Stimulated activated CD4-positive, alpha-beta T cell treated with anti-CD3 and anti-CD28 coated beads, Interleukin-1b, Interleukin-23, amount 100 ng/mL, for 4 hours (primary cell): Measurements from ENCODE around the gene KIAA0825.

Experiments used
- DNase-seq, 2 donors: peaks; one replicate each; pipeline ENCODE4 v3.0.0-alpha.2; 2020; ENCODE audit warnings: low read depth in 2 of 2

Gene KIAA0825

DNA sequence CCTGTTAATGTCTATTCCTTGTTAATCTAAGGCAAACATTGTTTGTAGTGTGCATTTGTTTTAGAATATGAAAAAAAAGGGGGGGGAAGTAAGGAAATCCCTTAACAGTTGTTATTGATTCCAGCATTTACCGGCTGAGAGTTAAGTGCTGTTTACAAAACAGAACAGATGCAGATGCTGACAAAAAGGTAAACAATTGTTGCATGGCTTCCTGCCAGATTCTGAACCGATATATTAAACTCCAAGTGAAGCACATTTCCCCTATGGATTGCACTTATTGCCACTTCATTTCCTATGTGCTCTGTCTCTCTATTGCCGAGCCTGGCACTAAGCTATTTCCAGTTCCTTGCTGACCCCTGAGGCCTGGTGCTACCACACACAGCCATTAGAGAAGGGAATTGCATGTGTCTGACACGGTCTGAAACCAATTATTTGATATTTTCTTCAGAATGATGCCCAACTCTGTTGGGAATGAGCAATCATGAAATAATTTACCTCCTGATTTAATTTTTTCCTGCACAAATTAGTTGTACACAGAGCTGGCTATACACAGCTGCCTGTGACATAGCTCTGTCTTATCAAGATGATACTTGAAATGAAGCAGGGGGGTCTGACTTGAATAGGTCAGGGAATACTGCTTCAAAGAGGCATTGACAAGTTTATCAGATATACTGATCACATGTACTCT, 109.8 kb downstream of the KIAA0825 start:
- DNase-seq, result no peak

DNA sequence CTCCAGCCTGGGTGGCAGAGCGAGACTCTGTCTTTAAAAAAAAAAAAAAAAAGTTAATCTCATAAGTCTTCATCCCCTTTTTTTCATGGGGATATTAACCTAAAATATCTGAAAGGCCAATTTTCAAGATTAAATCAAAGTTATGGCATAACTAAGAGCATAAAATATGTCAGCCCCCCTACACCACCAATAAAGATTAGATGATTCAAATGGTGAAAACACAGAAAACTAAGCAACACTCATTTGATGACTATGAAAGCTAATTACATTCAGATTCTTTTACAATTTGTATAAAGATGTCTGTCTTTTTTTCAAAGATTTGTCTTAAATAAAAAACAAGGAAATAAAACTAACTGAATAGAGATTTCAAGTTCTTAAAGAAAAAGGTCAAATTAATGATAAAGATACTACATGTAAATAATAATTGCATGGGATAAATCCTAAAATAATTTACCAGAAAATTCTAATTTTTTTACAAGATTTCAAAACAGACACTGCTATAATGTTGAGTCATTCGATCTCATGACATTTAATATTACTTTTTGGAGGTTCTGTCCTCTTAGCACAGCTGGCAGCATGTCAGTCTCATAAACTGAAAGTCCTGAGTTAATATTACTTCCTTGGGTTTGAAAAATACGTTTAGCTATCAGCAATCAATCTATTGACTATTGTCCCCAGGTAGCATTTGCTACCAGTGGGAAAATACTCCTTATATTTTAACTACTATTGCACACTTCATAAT, 112.9 kb downstream of the KIAA0825 start:
- DNase-seq, result no peak

DNA sequence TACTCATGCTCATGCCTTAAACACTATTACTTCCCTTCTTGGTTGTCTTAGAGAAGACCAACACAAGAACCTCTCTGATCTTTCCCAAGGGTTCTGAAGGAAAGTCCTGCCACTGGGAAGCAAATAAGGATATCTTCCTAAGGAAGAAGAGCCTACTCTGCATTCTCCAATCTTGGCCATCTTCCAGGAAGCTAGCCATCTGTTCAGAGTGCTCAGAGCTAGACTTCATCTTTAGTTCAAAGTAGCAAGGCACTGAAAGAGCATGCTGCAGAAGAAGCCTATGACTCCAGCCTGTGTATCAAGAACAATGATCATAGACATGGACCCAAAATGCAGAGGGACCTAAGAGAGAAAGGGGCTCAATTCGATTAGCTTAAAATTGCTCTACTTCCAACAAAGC, 114.7 kb downstream of the KIAA0825 start:
- no peak for DNase-seq

DNA sequence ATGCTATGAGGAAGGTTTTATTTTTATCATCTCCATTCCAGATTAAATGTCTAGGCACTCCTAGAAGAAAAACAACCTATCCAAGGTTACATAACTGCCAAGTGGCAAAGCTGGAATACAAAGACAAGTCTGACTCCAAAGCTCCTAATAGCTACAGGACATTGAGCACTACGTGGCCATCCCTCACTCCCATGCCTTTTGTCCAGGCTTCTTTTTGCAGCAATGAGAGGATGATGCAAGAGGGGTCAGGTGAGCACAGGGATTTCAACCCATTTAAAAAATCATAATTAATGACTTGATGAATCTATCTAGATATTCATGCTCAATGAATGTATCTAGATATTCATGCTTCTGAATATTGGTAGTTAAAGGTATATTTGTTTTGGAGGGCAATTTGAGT, 117.0 kb downstream of the KIAA0825 start:
- DNase-seq, result no peak

DNA sequence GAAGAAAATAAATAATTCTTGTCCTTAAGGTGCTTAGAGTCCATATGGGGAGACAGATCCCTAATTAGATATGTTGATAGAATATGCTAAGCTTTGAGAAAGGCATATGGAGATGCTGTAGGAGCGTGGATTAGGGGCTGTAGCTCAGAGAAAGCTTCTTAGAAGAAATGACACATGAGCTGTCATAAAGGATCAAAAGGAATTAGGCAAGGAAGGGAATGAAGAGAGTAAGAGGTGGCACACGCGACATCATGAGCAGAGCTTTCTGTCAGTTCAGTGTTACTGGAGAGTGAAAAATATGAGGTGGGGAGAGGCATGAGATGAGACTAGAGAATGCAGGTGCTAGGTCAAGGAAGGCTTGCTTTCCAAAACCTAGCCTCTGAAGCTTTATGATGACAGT, 118.6 kb downstream of the KIAA0825 start:
- DNase-seq, result no peak

DNA sequence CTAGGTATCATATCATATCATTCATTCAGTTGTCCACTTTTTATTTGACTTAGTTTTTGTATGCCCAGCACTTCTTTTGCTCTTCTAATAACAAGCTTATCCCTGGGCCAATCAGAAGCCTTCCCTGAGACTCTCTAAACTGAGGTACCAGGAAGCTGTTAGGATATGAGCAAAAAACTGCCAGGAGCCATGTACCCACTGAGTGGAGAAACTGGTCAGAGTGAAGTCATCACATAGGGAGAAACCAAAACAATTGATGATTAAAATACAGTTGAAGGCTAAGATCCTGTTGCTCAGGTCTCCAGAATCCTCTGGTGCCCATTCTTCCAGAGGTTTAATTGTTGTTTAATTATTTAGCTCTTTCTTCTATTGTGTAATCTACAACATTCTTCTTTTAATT, 120.2 kb downstream of the KIAA0825 start:
- no peak for DNase-seq

DNA sequence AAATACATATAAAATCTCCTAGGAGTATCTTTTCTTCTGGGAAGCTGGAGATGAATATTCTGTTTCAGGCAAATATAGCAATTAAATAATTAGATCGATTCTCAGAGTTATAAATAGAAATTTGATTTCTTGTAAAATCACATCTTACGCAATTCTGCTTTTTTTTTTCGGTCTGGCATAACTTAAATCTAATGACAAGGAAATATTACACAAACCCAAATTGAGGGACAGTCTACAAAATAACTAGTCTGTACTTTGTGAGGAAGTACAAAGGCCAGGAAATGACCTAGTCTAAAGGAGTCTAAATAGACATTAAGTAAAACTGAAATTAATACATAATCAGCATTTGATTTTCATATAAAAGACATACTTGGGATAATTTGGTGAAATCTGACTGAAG, 133.3 kb downstream of the KIAA0825 start:
- no peak for DNase-seq

DNA sequence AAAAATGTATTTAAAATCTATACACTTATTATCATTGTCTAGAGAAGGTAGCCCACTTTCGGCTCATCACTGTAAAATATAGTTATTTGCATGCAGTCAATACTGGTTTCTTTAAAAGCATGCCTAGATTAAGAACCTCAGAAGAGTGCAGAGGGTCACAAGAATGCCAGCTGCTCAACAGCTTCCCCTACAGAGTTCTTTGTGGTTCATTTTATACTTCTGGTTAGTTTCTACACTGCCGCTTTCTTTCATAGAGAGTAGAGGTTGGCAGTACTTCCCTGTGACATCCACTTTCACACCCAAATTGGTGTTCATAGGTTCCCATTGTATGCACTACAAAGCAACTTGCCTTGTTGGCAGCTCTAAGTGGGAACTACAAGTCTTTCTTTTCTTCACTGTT, 137.3 kb downstream of the KIAA0825 start:
- DNase-seq, result no peak

DNA sequence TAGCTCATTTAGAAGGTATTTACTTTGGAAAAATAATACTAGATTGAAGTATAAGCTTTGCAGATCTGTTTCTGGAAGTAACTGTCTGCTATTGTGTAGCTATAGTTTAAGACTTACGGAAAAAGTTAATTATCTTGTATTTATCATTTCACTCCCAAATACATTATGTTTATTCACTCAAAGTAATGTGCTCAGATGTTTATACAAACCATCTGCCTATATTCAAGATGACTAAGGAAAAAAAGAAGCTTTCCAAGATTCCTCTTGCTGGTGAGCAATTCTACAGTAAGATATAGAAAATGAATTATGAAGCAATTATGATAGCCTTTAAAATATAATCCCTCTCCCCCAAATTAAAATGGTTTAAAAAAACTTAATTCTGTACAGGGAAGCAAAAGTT, 137.9 kb downstream of the KIAA0825 start:
- no peak for DNase-seq

DNA sequence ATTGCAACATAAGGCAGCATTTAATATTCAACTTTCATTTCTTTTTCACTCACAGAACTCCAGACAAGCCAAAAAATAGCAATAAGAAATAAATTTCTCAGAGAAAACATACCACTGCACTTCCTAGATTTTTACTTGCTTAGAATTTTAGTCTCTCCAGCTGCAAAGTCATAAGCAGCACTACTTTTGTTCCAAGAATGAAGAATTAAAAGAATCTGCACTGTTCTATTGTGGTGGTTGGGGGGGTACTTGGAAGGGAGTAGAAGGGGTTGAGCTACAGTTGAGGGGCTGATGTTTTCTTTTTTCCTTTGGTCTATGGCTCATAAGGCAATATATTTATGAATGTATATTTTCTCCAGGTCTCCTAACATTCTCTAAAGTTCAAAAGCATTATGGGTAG, 144.5 kb downstream of the KIAA0825 start:
- no peak for DNase-seq

DNA sequence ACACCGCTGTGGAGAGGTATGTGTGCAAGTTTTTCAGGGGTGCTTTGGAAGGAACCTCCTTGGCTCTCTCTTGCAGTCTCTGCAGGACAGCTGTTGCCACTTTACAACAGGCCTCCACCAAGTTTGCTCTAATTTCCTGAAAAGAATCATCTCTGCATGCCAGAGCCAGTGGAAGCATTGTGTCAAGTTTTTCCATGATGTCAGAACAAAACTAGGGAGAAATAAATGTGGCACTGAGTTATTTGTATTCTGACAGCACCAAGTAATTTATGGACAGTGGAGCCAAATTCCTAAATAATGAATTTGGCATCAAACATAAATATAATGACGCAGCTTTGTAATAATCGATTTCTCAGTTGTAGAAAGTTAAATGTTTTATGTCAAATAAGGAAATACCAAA, 146.9 kb downstream of the KIAA0825 start:
- DNase-seq, result no peak

DNA sequence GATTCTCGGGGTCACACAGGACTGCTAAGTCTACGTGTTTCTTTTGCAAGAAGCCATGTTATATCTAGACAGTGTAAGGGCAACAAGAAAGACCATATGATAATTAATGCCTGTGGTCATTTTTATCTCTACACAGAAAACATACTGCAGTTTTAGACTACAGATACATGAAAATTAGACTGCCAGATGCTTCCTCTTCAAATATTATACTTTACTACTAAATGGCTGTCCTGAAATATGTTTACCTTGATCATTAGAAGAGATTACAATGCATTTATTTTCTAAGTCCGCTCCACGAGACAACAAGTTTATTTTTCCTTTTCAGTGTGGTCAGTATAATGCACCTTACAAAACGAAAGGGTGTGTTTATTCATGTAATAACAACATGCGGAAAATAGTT, 147.6 kb downstream of the KIAA0825 start:
- no peak for DNase-seq

DNA sequence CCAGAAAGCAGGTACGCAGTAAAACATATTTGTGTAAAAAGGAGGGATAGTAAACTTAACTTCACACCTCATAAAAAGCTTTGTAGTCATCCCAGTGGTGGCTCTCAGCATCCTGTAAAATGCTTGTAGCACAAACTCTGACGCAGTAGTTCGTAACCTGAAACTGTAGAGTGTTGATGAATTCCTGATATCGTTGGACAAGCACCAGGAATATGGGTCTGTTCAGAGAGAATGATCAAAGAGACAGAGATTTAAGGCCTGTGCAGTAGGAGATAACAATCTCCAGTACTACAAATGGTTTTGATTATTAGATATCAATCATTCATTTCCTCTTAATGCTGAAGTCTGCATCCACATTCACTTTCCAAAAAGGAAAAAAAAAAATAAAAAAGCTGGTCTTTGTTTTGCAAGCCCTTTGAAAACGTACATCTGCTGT, 148.5 kb downstream of the KIAA0825 start:
- DNase-seq, result no peak

DNA sequence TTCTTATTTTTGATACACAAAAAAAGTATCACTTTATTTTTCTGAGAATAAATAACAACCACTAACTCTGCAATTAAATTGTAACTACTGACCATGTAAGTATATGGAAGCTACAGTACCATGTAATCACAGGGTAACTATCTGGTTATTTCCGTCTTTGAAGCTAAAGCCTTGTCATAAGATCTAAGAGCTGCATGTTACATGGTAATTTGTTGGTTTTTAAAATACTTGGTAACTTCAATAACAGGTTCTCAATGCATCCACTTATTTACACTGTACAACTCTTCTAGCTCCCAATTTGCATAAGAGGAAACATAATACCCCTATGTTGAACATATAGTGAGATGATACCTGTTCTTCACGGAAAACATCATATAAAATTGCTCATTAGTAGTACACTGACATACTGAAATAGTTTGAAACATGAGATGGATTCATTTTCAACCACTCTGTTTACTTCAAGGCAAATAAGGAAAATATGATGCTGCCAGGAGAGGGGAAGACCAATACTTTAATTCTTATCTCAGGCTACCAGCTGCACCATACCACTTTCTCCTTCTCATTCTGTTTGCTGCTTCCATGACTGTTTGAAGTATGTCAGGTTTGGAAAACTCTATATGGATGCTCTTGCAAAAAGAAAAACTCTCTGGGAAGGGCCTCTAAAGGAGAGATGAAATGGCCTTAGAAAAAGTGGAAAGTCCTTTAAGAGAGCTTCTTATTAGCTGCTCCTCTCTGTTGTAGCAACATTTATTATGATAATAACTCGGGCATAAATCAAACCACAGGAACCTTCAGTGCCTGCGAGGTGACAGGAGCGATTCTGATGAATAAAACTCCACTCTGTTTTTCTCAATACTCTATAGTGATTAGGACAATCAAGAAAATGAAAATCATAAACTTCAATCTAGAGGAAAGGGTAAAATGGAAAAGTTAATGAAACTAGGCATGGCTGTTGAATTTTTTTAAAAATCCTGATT, 150.2 kb downstream of the KIAA0825 start:
- no peak for DNase-seq

DNA sequence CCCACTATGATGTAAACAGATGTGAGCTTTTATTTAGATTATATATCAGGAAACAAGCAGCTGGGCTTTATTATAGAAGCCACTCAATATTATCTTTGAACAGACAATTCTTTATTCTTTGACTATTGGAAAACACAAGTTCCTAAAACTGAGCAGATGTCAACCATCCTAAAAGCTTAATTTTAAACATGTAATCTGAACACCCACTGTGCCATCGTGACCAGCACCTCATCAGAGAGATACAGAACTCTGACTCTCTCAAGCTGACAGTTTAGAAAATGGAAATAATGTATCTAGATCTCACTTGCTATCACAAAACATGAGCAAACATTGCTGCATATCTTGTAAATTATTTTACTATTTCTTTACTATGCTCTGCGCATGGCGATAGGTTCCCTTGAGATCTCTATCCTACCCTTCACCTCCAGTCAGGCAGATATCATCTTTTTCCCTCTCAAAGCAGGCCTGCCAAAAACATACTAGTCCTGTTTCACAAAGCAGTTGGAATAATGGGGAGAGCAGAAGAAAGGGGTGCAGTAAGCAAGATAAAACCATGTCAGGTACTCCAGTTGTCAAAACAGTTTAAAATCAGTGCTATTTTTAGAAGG, 151.0 kb downstream of the KIAA0825 start:
- DNase-seq, result no peak

DNA sequence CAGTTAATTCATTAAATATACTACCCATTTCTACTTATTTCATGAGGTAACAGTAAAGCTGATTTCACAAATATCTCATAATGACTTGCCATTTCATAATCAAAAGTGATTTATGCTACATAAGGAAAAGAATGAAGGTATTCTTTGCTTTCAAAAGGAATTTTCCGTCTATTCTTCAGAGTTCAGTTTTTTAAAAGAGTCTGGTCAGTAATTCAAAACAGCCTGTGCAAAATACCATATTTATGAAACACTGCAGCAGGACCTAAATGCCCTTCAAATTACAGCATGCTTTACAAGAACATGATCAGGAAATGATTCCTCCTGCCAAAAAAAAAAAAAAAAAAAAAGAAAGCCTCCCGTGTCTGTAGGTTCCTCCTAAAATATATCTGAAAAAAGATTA, 154.7 kb downstream of the KIAA0825 start:
- DNase-seq, result no peak

DNA sequence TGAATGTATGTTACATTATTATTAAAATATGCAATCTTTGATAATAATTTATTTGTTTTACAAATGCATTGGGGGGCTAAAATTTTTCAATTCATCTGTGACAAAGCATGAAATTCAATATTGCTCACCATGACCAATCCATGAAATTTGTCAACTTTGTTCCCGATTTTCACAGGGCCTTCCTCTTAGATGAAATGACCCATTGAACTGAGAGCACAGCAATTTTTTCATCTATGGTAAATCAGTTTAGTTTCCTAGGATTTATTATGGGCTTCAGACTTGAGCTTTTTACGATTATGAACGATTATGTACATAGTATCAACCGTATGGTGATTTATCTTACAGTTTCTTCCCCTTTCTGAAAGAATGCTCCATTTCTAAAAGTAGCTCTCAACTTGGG, 157.3 kb downstream of the KIAA0825 start:
- no peak for DNase-seq

DNA sequence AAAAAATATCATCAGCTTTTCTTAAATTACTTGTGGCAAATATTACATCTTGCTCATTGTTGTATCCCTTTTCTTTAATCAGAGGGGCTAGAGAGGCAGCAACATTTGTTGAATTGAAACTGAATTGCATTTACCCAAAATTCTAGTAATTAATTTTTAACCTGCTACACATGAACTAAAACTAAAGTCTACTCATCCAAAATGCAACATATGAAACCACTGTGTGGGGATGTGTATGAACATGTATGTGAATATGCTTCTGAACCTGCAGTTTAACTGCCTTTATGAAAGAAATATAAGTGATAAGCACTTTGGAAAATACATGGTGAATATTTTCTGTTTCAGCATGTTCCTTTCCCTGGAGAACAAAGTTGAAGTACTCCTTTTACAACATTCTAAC, 158.5 kb downstream of the KIAA0825 start:
- no peak for DNase-seq

DNA sequence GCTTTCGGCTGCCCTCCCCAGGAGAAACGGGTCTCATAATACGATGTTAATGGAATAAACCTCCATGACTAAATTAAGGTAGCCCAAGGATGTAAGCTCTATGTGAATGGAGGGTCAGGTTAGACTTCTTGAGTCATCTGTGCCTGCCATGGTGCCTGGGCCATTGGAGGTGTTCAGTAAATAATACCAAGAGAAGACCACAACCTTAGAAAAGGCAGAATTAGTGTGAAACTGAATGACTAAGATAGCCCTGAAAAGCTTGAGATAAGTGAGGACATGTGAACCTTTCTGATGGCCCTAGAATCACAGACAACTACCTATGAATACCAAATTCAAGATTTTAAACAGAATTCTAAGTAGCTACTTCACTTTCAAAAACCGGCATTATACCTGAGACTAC, 160.6 kb downstream of the KIAA0825 start:
- DNase-seq, result no peak

DNA sequence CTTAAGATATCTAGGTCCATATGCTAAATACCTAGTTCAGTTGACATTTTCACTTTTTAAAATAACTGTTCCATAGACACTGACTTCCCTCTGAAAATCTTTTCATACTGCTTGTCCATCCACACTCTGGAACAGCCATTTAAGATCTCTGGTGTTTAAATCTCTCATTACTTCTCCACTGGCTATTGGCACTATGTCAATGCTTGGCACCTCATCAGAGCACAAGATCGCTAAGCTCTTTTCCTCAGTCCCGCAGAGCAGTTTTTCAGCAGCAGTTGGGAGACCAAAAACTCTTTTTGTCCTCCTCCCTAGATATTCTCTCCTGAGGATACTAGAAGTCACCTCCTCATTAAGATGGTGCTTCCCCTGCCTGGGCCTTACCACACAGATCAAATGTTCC, 172.7 kb downstream of the KIAA0825 start:
- no peak for DNase-seq

DNA sequence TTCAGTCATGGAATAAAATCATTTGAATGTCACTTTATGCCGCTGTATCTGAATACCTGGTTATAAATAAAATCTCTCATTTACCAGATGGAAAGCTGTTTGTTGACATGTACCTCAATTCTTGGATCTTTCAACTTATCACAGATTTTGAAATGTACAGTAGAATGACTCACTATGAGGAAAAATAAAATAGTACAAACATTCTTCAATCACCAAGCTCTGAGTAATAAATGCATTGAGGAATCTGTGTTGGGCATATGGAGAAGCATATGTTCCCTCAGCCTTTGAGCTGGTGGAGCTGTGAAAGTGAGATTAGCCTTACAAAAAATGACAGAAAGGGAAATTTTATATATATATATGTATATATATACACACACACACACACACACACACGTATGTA, 175.4 kb downstream of the KIAA0825 start:
- DNase-seq, result no peak

DNA sequence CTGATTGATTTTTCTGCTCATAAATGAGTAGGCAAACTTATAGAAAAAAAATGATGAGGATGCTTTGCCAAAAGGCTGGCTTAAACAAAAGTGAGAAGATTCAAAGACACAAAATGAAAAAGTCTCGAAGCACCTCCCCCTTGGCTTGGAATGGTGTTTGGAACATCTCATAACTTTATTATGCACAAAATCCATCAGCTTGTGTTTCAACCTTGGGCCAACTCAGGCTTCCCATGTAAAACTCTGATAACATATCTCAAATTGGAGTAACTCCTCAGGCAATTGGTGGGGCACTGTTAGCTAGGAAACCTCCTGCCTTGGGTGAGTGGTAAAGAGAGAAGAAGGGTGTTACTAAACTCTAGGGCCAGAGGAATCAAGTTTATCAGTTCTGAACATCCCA, 176.3 kb downstream of the KIAA0825 start:
- DNase-seq, result no peak
